GM23338 (cell line): Measurements from ENCODE around the gene ATP8A2. TPM values are rescaled to one million over a fixed set of nuclear protein-coding genes. Genes with fewer than 3 reads are reported as not detected.

Experiments
- ATAC-seq: fragments of 200-7000 bp; cut with Tn5 transposase; 3 replicates; pipeline ENCODE4 v1.9.1; 2020
- DNase-seq: peaks from one replicate; pipeline ENCODE4 v3.0.0-alpha.2; 2015; ENCODE audit warnings: low spot score
- H2AFZ ChIP-seq: fragments of 200-600 bp; sonication (generic); 2 replicates; pipeline ENCODE4 v1.8.0; 2016; ENCODE audit warnings: antibody characterized with exemption, mild to moderate bottlenecking, moderate library complexity
- H3F3A ChIP-seq: fragments of 200-600 bp; sonication (generic); replicated peaks from 2 replicates; pipeline ENCODE4 v1.8.0; 2017; ENCODE audit warnings: antibody characterized with exemption, mixed run types, low read depth
- H3K27ac ChIP-seq: fragments of 200-600 bp; sonication (generic); 2 replicates; pipeline ENCODE4 v1.6.1; 2016; ENCODE audit warnings: low read depth
- H3K27me3 ChIP-seq: fragments of 200-600 bp; sonication (generic); 2 replicates; pipeline ENCODE4 v1.8.0; 2016; ENCODE audit warnings: mild to moderate bottlenecking, mixed run types, moderate library complexity; ENCODE audit not compliant: insufficient read depth
- H3K36me3 ChIP-seq: fragments of 200-600 bp; sonication (generic); 2 replicates; pipeline ENCODE4 v1.8.0; 2016; ENCODE audit warnings: mild to moderate bottlenecking; ENCODE audit not compliant: insufficient read depth
- H3K4me1 ChIP-seq: fragments of 200-600 bp; sonication (generic); 2 replicates; pipeline ENCODE4 v1.8.0; 2016; ENCODE audit warnings: mild to moderate bottlenecking, moderate library complexity; ENCODE audit not compliant: insufficient read depth
- H3K4me2 ChIP-seq: fragments of 200-600 bp; sonication (generic); 2 replicates; pipeline ENCODE4 v1.7.1; 2017; ENCODE audit warnings: mixed run types
- H3K4me3 ChIP-seq: fragments of 200-600 bp; sonication (generic); 2 replicates; pipeline ENCODE4 v1.6.1; 2016; ENCODE audit warnings: mixed run types
- H3K79me2 ChIP-seq: fragments of 200-600 bp; sonication (generic); replicated peaks from 2 replicates; pipeline ENCODE4 v1.8.0; 2017; ENCODE audit warnings: mild to moderate bottlenecking; ENCODE audit not compliant: insufficient read depth
- H3K9me2 ChIP-seq: fragments of 200-600 bp; sonication (generic); 2 replicates; pipeline ENCODE4 v1.8.0; 2017; ENCODE audit not compliant: insufficient read depth
- H4K20me1 ChIP-seq: fragments of 200-600 bp; sonication (generic); replicated peaks from 2 replicates; pipeline ENCODE4 v1.8.0; 2017; ENCODE audit warnings: mild to moderate bottlenecking; ENCODE audit not compliant: insufficient read depth
- H3K27ac Mint-ChIP-seq: 2 replicates; pipeline ENCODE4 v1.8.0; 2020; ENCODE audit warnings: inconsistent platforms, mild to moderate bottlenecking, moderate library complexity, mixed read lengths
- H3K27me3 Mint-ChIP-seq: 3 replicates; pipeline ENCODE4 v1.8.0; 2022; ENCODE audit warnings: low read depth, mild to moderate bottlenecking, moderate library complexity, mixed read lengths, inconsistent platforms; ENCODE audit not compliant: insufficient read depth, poor library complexity
- H3K36me3 Mint-ChIP-seq: 3 replicates; pipeline ENCODE4 v1.8.0; 2021; ENCODE audit warnings: low read depth, mild to moderate bottlenecking, inconsistent platforms, moderate library complexity, mixed read lengths
- H3K4me1 Mint-ChIP-seq: 3 replicates; pipeline ENCODE4 v1.8.0; 2020; ENCODE audit warnings: mild to moderate bottlenecking, inconsistent platforms, mixed read lengths
- H3K4me3 Mint-ChIP-seq: 3 replicates; pipeline ENCODE4 v1.8.0; 2021; ENCODE audit warnings: moderate library complexity, mild to moderate bottlenecking, inconsistent platforms, mixed read lengths
- H3K9me3 Mint-ChIP-seq: 3 replicates; pipeline ENCODE4 v1.8.0; 2020; ENCODE audit warnings: moderate library complexity, mild to moderate bottlenecking, inconsistent platforms, mixed read lengths
- CREB1 ChIP-seq: fragments of 250-450 bp; sonication (Bioruptor Pico); IDR thresholded peaks from 2 replicates; pipeline ENCODE4 v1.5.0; 2020; ENCODE audit warnings: low read depth, mild to moderate bottlenecking, moderate library complexity
- JUNB ChIP-seq: IDR thresholded peaks from one replicate; pipeline ENCODE4 v1.6.1; 2016; ENCODE audit warnings: antibody characterized with exemption; ENCODE audit not compliant: unreplicated experiment
- NANOG ChIP-seq: IDR thresholded peaks from 2 replicates; pipeline ENCODE4 v1.6.1; 2016; ENCODE audit warnings: antibody characterized with exemption, borderline replicate concordance
- POLR2AphosphoS5 ChIP-seq: IDR thresholded peaks from 2 replicates; pipeline ENCODE4 v1.6.1; 2016; ENCODE audit warnings: antibody characterized with exemption, low read depth
- STAT1 ChIP-seq: IDR thresholded peaks from one replicate; pipeline ENCODE4 v1.6.1; 2016; ENCODE audit warnings: antibody characterized with exemption; ENCODE audit not compliant: unreplicated experiment
- ZNF114 ChIP-seq: fragments of 250-450 bp; sonication (Bioruptor Pico); IDR thresholded peaks from 2 replicates; pipeline ENCODE4 v1.5.0; 2020; ENCODE audit warnings: mild to moderate bottlenecking, moderate library complexity
- ZNF331 ChIP-seq: fragments of 250-450 bp; sonication (Bioruptor Pico); IDR thresholded peaks from 2 replicates; pipeline ENCODE4 v1.5.0; 2020; ENCODE audit warnings: low read depth, mild to moderate bottlenecking, moderate library complexity
- polyA plus RNA-seq: library from polyadenylated mRNA; unstranded; fragments of >200 nt; fragmentation: Nextera tagmentation; extraction: Ambion mirVana; gene quantifications from 2 replicates; pipeline ENCODE4 v1.2.1, GENCODE V29; 2016
- total RNA-seq: library from RNA; depleted of rRNA; stranded (reverse); fragments of >200 nt; shearing (Covaris generic); gene quantifications from 2 replicates; pipeline ENCODE4 v1.2.3, GENCODE V29; 2014
- TF ChIP-seq, protein P1 (sequence below), 2 experiments: fragments of 200-600 bp in 1 of 2; sonication (generic) in 1 of 2; conservative IDR thresholded peaks; 2 replicates each; pipeline versions ENCODE4 v1.5.1 to v1.6.1; 2016 to 2017; ENCODE audit warnings: antibody characterized with exemption in 2 of 2, low read depth in 2 of 2, mild to moderate bottlenecking in 2 of 2, moderate library complexity in 1 of 2
- TF ChIP-seq, protein P2 (sequence below): fragments of 250-450 bp; sonication (Bioruptor Pico); IDR thresholded peaks from 2 replicates; pipeline ENCODE4 v1.5.0; 2020; ENCODE audit warnings: mild to moderate bottlenecking, moderate library complexity

Gene ATP8A2
- total and polyA plus RNA-seq, 2 experiments from 2014 or later: 5.7 to 8.8 TPM

DNA sequence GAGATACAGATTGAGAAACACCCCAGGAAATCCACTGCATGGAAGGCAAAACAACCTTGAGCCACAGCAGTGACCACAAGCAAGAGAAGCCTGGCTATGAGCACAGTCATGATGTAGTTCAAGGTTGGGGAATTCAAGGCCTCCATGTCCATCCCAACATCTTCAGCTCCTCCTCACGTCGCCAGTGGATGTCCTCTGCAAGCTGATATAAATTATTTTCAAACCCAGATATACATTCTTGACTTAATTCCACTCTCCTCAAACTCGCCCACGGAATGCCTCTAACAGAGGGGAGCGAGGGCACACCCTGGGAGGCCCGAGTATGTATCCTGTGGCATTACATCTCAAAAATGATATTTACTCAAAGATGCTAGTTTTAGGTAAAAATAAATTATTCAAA is 574.5 kb downstream of the ATP8A2 start:
- Mint-ChIP-seq H3K27ac (no peak overlapping the region), H3K9me3 (no peaks in the 10 kb centered on the region; the same call in 1 of the 3 replicates), H3K4me1 (peaks cover 13% of the 10 kb centered on the region), H3K36me3 (peaks cover 9% of the 10 kb centered on the region; the same call in 2 of the 3 replicates), H3K27me3 (peaks cover 3% of the 10 kb centered on the region), H3K4me3 (no peak overlapping the region)
- no peak for TF ChIP-seq CREB1 (CRISPR knock-in tag)
- no peak for TF ChIP-seq ZNF114 (CRISPR knock-in tag)
- TF ChIP-seq, protein P1, sequence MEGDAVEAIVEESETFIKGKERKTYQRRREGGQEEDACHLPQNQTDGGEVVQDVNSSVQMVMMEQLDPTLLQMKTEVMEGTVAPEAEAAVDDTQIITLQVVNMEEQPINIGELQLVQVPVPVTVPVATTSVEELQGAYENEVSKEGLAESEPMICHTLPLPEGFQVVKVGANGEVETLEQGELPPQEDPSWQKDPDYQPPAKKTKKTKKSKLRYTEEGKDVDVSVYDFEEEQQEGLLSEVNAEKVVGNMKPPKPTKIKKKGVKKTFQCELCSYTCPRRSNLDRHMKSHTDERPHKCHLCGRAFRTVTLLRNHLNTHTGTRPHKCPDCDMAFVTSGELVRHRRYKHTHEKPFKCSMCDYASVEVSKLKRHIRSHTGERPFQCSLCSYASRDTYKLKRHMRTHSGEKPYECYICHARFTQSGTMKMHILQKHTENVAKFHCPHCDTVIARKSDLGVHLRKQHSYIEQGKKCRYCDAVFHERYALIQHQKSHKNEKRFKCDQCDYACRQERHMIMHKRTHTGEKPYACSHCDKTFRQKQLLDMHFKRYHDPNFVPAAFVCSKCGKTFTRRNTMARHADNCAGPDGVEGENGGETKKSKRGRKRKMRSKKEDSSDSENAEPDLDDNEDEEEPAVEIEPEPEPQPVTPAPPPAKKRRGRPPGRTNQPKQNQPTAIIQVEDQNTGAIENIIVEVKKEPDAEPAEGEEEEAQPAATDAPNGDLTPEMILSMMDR (conservative IDR thresholded peaks at IDR 0.05; ENCODE audit: low read depth in 2 of 2): no peak
- TF ChIP-seq POLR2AphosphoS5: no peak
- no peak for TF ChIP-seq ZNF331 (CRISPR knock-in tag)
- TF ChIP-seq STAT1: no peak
- no peak for TF ChIP-seq JUNB
- TF ChIP-seq, protein P2, sequence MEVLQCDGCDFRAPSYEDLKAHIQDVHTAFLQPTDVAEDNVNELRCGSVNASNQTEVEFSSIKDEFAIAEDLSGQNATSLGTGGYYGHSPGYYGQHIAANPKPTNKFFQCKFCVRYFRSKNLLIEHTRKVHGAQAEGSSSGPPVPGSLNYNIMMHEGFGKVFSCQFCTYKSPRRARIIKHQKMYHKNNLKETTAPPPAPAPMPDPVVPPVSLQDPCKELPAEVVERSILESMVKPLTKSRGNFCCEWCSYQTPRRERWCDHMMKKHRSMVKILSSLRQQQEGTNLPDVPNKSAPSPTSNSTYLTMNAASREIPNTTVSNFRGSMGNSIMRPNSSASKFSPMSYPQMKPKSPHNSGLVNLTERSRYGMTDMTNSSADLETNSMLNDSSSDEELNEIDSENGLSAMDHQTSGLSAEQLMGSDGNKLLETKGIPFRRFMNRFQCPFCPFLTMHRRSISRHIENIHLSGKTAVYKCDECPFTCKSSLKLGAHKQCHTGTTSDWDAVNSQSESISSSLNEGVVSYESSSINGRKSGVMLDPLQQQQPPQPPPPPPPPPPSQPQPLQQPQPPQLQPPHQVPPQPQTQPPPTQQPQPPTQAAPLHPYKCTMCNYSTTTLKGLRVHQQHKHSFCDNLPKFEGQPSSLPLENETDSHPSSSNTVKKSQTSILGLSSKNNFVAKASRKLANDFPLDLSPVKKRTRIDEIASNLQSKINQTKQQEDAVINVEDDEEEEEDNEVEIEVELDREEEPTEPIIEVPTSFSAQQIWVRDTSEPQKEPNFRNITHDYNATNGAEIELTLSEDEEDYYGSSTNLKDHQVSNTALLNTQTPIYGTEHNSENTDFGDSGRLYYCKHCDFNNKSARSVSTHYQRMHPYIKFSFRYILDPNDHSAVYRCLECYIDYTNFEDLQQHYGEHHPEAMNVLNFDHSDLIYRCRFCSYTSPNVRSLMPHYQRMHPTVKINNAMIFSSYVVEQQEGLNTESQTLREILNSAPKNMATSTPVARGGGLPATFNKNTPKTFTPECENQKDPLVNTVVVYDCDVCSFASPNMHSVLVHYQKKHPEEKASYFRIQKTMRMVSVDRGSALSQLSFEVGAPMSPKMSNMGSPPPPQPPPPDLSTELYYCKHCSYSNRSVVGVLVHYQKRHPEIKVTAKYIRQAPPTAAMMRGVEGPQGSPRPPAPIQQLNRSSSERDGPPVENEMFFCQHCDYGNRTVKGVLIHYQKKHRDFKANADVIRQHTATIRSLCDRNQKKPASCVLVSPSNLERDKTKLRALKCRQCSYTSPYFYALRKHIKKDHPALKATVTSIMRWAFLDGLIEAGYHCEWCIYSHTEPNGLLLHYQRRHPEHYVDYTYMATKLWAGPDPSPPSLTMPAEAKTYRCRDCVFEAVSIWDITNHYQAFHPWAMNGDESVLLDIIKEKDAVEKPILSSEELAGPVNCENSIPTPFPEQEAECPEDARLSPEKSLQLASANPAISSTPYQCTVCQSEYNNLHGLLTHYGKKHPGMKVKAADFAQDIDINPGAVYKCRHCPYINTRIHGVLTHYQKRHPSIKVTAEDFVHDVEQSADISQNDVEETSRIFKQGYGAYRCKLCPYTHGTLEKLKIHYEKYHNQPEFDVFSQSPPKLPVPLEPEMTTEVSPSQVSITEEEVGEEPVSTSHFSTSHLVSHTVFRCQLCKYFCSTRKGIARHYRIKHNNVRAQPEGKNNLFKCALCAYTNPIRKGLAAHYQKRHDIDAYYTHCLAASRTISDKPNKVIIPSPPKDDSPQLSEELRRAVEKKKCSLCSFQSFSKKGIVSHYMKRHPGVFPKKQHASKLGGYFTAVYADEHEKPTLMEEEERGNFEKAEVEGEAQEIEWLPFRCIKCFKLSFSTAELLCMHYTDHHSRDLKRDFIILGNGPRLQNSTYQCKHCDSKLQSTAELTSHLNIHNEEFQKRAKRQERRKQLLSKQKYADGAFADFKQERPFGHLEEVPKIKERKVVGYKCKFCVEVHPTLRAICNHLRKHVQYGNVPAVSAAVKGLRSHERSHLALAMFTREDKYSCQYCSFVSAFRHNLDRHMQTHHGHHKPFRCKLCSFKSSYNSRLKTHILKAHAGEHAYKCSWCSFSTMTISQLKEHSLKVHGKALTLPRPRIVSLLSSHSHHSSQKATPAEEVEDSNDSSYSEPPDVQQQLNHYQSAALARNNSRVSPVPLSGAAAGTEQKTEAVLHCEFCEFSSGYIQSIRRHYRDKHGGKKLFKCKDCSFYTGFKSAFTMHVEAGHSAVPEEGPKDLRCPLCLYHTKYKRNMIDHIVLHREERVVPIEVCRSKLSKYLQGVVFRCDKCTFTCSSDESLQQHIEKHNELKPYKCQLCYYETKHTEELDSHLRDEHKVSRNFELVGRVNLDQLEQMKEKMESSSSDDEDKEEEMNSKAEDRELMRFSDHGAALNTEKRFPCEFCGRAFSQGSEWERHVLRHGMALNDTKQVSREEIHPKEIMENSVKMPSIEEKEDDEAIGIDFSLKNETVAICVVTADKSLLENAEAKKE: no peak
- TF ChIP-seq NANOG: no peak
- Histone ChIP-seq H3K4me3 (no peak overlapping the region), H3K9me2 (no peaks in the 10 kb centered on the region; the same call in 1 of the 2 replicates), H4K20me1 (no peaks in the 10 kb centered on the region), H3K4me2 (no peak overlapping the region), H3K79me2 (no peaks in the 10 kb centered on the region), H3K27ac (no peak overlapping the region), H3K27me3 (no peaks in the 10 kb centered on the region), H3K36me3 (peaks cover 5% of the 10 kb centered on the region; the same call in 1 of the 2 replicates), H3F3A (no peaks in the 10 kb centered on the region), H3K4me1 (no peaks in the 10 kb centered on the region), H2AFZ (no peak overlapping the region)
- ATAC-seq (no peak), DNase-seq (no peak)
